CD1c-positive myeloid dendritic cell (primary cell): ENCODE results near the gene UPP1.
"Not testable (repeated sequence)": the region's sequence is repeated elsewhere in the genome, so short reads cannot be mapped to it uniquely, and the experiment has no call there.

Source experiments
- DNase-seq: peaks from one replicate; pipeline ENCODE4 v3.0.0-alpha.2; 2016; ENCODE audit errors: extremely low spot score

Gene UPP1

GRCh38 chr7:48111596-48111995 is 22.5 kb downstream of the UPP1 start:
- no peak for DNase-seq

GRCh38 chr7:48112401-48113165 is 23.5 kb downstream of the UPP1 start:
- DNase-seq = peak; percentile 19

- DNase-seq = peak; percentile 82
These were observed 24.2 kb downstream of the UPP1 start for GRCh38 chr7:48113275-48113674.

DNA sequence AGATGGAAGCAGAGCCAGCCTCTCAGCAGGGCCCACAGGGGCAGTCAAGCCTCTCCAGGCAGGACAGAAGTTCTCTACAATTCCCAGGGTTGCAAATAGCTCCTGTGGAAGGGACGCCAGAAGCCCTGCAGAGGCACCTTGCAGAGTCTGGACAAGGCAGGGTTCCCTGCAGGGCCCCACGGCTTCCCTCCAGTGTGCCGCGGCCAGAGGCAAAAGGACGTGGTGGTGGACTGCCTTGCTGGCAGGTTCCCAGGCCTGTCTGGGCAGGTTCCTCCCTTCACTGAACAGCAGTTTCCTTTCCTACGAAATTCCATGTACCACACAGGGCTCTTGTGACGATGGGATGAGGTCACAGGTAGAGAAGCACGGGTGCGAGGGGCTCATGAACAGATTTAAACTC is 25.1 kb downstream of the UPP1 start:
- DNase-seq = no peak

- no peak for DNase-seq
These were observed 25.5 kb downstream of the UPP1 start for GRCh38 chr7:48114589-48114988.

- DNase-seq = no peak
These were observed 27.0 kb downstream of the UPP1 start for GRCh38 chr7:48116043-48116442.

GRCh38 chr7:48118041-48118440 is 29.0 kb downstream of the UPP1 start:
- no peak for DNase-seq

DNA sequence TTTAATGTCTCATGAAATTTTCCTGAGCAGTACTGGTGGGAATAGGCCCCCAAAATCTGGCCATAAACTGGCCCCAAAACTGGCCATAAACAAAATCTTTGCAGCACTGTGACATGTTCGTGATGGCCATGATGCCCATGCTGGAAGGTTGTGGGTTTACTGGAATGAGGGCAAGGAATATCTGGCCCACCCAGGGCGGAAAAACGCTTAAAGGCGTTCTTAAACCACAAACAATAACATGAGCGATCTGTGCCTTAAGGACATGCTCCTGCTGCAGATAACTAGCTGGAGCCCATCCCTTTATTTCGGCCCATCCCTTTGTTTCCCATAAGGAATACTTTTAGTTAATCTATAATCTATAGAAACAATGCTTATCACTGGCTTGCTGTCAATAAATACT is 31.5 kb downstream of the UPP1 start:
- not testable (repeated sequence) for DNase-seq

- DNase-seq = no peak
These were observed 37.0 kb downstream of the UPP1 start for GRCh38 chr7:48126037-48126436.

DNA sequence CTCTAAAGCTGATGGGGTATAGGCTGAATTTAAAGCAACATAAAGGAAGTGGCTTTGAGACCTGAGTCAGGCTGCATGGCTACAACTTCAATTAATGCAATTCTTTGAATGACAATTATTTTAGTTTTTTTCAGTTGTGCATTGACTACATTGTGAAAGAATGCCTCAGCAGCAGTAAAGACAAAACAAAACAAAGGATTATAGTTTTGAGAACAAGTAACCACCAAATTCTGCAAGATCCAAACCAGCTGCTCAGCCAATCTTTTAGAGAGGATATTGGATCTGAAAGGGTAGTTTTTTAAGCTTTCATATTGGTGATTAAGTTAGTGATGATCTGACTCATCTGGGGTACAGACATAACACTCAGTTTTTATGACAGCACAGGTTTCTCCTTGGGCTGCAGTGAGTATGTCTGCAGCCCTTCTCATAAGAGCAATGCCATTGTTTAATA is 41.6 kb downstream of the UPP1 start:
- DNase-seq = no peak

GRCh38 chr7:48132792-48133191 is 43.7 kb downstream of the UPP1 start:
- DNase-seq = no peak

DNA sequence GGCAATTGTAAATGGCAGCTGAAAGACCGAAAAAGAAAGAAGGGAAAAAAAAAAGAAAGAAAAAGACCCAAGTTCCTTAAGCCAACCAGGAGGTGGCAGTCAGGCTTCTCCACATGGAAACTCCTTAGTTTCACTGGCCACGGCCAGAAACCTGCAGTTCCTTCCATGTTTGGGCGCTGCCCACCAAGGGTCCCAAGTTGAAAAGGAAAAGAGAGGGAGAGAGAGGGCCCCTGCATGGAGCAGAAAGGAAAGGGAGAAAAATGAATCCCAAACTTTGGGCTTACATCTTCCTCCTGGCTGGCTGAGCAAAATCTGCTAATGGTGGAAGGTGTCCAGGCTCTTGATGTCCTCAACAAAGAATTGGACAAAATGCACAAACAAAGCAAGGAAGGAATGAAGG is 50.4 kb downstream of the UPP1 start:
- DNase-seq = no peak

DNA sequence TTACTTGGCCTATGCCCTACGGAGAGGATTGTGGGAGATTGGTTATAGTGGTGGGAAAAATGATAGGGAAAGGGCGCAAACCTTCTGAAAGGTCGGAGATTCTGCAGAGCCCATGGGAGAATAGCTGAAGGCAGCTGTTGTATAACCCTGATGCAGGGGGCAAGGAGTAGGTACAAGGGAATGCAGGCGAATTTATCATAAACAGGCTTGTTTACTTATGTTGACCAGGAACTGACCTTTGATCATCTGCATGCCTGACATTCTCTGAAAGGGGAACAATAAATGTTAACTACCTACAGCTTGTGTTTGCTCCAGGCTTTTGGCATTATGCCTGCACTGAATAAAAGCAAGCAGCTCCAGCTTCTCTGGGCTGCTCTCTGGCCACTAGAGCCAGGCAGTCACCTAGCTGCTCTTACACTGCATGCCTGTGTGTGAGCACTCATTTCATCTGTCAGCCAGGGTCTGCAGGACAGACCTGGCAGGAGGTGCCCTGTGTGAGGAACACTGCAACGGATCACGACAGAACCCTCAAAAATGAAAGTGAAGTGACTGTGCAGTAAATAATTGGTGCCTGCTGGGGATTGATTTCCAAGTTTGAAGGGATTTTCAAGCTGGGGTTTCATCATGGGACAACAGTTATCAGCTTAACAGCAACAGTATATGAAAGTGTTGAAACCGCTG is 51.1 kb downstream of the UPP1 start:
- peak; percentile 51 for DNase-seq

DNA sequence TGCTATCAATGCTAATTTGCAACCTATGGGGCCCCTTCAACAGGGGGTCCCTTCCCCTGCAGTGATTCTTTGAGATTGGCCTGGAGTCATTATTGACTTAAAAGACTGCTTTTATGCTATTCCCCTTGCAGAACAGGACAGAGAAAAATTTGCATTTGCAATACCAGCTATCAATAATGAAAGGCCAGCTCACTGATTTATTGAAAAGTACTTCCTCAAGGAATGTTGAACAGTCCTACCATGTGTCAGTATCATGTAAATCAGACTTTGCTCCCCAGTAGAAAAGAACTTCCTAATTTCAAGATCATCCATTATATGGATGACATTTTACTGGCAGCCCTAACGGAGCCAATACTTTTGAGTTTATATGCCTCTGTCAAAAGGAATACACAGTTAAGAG is 52.5 kb downstream of the UPP1 start:
- DNase-seq = no peak

DNA sequence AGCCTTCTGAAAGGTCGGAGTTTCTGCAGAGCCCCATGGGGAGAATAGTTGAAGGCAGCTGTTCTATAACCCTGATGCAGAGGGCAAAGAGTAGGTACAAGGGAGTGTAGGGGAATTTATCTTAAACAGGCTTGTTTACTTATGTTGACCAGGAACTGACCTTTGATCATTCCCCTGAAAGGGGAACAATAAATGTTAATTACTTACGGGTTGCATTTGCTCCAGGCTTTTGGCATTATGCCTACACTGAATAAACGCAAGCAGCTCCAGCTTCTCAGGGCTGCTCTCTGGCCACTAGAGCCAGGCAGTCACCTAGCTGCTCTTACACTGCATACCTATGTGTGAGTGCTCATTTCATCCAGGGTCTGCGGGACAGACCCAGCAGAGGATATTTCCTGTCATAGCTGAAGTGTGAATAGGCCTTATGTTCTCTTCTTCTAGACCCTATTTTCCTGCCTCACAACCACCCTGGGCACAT is 55.3 kb downstream of the UPP1 start:
- DNase-seq = peak; percentile 63

- no peak for DNase-seq
These were observed 58.1 kb downstream of the UPP1 start for GRCh38 chr7:48147078-48147591.

GRCh38 chr7:48147690-48148089 is 58.6 kb downstream of the UPP1 start:
- DNase-seq = not testable (repeated sequence)

GRCh38 chr7:48148311-48148710 is 59.2 kb downstream of the UPP1 start:
- no peak for DNase-seq

DNA sequence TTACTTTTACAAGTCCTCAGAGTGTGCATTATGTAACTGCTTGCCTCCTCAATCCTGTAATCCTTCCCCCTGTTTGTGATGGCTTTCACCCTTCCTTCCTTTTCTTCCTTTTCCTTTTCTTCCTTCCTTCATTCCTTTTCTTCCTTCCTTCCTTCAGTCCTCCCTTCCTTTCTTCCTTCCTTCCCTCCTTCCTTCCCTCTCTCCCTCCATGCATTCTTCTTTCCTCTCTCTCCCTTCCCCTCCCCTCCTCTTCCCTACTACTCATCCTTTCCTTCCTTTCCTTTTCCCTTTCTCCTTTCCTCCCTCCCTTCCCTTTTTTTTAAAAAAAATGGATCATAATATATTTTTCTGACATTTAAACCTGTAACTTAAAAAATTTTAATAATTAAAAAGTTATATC is 60.0 kb downstream of the UPP1 start:
- no peak for DNase-seq

- no peak for DNase-seq
These were observed 61.0 kb downstream of the UPP1 start for GRCh38 chr7:48150086-48150485.

DNA sequence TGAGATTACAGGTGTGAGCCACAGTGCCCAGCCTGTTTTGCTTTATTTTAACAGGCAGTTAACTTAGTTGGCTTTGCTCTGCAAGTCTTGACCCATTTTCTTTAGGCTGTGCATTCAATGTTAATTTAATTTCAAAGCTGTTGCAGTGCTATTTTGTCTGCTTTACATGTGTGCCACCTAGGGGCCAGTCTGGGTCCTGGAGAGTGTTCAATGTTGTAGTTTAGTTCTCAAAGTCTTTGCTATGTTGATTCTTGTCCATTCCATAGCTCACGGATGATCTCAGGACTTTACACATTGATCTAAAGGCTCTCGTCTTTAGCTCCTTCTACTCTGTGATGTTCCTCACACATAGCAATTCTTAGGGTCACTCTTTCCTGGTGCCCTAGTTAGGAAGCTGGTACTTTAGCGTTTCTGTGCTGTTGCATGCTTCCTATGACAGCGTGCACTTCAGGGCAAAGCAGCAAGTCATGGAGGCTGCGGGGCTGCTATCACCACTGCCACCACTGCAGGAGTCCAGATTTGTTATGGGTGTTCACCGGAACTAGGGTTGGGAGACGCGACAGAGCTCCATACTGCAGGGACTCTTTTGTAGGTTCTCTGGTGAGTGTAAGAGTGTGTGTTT is 65.8 kb downstream of the UPP1 start:
- DNase-seq = peak; percentile 59
